K562 (cell line): ENCODE measurements around the gene CHST15. TPM values are rescaled to one million over a fixed set of nuclear protein-coding genes. Genes with fewer than 3 reads are reported as not detected.

Experiments used
- ATAC-seq: fragments of 200-7000 bp; cut with Tn5 transposase; 3 replicates; pipeline ENCODE4 v1.9.1; 2020; ENCODE audit warnings: moderate library complexity
- BruUV-seq: library from RNA; stranded (reverse); fragments of 400-500 nt; replicated peaks from 2 replicates; lab custom pipeline; 2021; lab: Mats Ljungman, UMichigan
- CTCF ChIA-PET: fragments of 300-600 bp; formaldehyde crosslinking; extraction: SDS; loops from one replicate; lab custom pipeline; 2021; ENCODE audit warnings: low intra/inter-chr PET ratio; lab: Yijun Ruan, JAX
- POLR2A ChIA-PET: fragments of 300-600, 350-650 bp; sonication (Branson Sonifier 250); formaldehyde crosslinking; extraction: SDS; loops from one replicate; lab custom pipeline; 2021; ENCODE audit warnings: antibody characterized with exemption, inconsistent platforms; lab: Yijun Ruan, JAX
- DNase-seq, 4 experiments: peaks; one replicate each; pipeline versions ENCODE4 v3.0.0 to v3.0.0-alpha.2; 2011 to 2018; ENCODE audit warnings: low spot score in 3 of 4, mixed read lengths in 3 of 4; ENCODE audit errors: extremely low read depth in 1 of 4
- FAIRE-seq: peaks from 2 replicates; lab custom pipeline; 2011; peaks lifted over from hg19 to GRCh38; lab: Jason Lieb, UNC
- H2AFZ ChIP-seq: 2 replicates; pipeline ENCODE4 v1.6.0; 2011; ENCODE audit warnings: low read depth, low read length, control low read depth, inconsistent platforms
- H3K27ac ChIP-seq: fragments of 200-600 bp; 3 replicates; pipeline ENCODE4 v1.8.0; 2011; ENCODE audit warnings: low read depth, mild to moderate bottlenecking, control low read depth, inconsistent platforms, low read length, moderate library complexity, mixed read lengths; ENCODE audit errors: extremely low read depth
- H3K27me3 ChIP-seq, 2 experiments: fragments of 300-600 bp in 1 of 2; 2 replicates in 1 of 2; 3 replicates in 1 of 2; pipeline versions ENCODE4 v1.6.0 to v1.8.0; 2011; ENCODE audit warnings: inconsistent platforms in 2 of 2, low read length in 2 of 2, mild to moderate bottlenecking in 1 of 2, mixed read lengths in 1 of 2, moderate library complexity in 1 of 2; ENCODE audit not compliant: control insufficient read depth in 2 of 2, insufficient read depth in 2 of 2
- H3K36me3 ChIP-seq: fragments of 300-600 bp; 3 replicates; pipeline ENCODE4 v1.8.0; 2011; ENCODE audit warnings: mild to moderate bottlenecking, low read length, inconsistent platforms; ENCODE audit not compliant: control insufficient read depth, insufficient read depth
- H3K4me1 ChIP-seq, 2 experiments: fragments of 200-600 bp in 1 of 2; replicated peaks in 1 of 2; 2 replicates in 1 of 2; 3 replicates in 1 of 2; pipeline versions ENCODE4 v1.5.1 to v1.8.0; 2011; ENCODE audit warnings: inconsistent platforms in 2 of 2, low read length in 2 of 2, mild to moderate bottlenecking in 1 of 2, mixed read lengths in 1 of 2, moderate library complexity in 1 of 2; ENCODE audit not compliant: control insufficient read depth in 2 of 2, insufficient read depth in 2 of 2
- H3K4me2 ChIP-seq: 2 replicates; pipeline ENCODE4 v1.6.1; 2011; ENCODE audit warnings: low read length, control low read depth, inconsistent platforms, mixed read lengths; ENCODE audit not compliant: insufficient read depth
- H3K4me3 ChIP-seq: fragments of 200-600 bp; sonication (generic), shearing (Covaris generic); 2 replicates; pipeline ENCODE4 v1.5.1; 2016; ENCODE audit warnings: control low read depth, inconsistent platforms
- H3K79me2 ChIP-seq: fragments of 200-600 bp; 3 replicates; pipeline ENCODE4 v1.8.0; 2011; ENCODE audit warnings: low read length, inconsistent platforms; ENCODE audit not compliant: control insufficient read depth, insufficient read depth
- H3K9ac ChIP-seq, 2 experiments: 2 replicates each; pipeline versions ENCODE4 v1.6.0 to v1.6.1; 2011; ENCODE audit warnings: low read depth in 2 of 2, low read length in 2 of 2, control low read depth in 1 of 2, inconsistent platforms in 1 of 2, mild to moderate bottlenecking in 1 of 2, mixed read lengths in 1 of 2; ENCODE audit not compliant: insufficient read depth in 1 of 2
- H3K9me1 ChIP-seq: one replicate; pipeline ENCODE4 v1.6.0; 2011; ENCODE audit warnings: inconsistent platforms, mild to moderate bottlenecking, low read length, moderate library complexity; ENCODE audit not compliant: control insufficient read depth, insufficient read depth
- H3K9me3 ChIP-seq: replicated peaks from 2 replicates; pipeline ENCODE4 v1.5.1; 2011; ENCODE audit warnings: low read depth, low read length, inconsistent platforms; ENCODE audit not compliant: control insufficient read depth, insufficient read depth
- H4K20me1 ChIP-seq: replicated peaks from 2 replicates; pipeline ENCODE4 v1.6.1; 2011; ENCODE audit warnings: low read length, inconsistent platforms, mixed read lengths; ENCODE audit not compliant: control insufficient read depth, insufficient read depth
- BDP1 ChIP-seq: IDR thresholded peaks from 3 replicates; pipeline ENCODE4 v1.6.1; 2011; ENCODE audit not compliant: insufficient read length, insufficient read depth
- CAMTA2 ChIP-seq: fragments of 250-450 bp; sonication (Bioruptor Pico); conservative IDR thresholded peaks from 2 replicates; pipeline ENCODE4 v1.5.1; 2022
- CTCF ChIP-seq, 3 experiments: IDR thresholded peaks in 2 of 3; conservative IDR thresholded peaks in 1 of 3; 2 replicates each; pipeline ENCODE4 v1.5.1; 2011 to 2012; ENCODE audit warnings: low read length in 3 of 3, mild to moderate bottlenecking in 3 of 3, control low read depth in 2 of 3, improper control_type of control experiment in 1 of 3, inconsistent platforms in 1 of 3, low read depth in 1 of 3, mixed read lengths in 1 of 3, moderate library complexity in 1 of 3; ENCODE audit not compliant: insufficient read depth in 2 of 3
- E2F1 ChIP-seq: sonication (generic); formaldehyde crosslinking; IDR thresholded peaks from 2 replicates; pipeline ENCODE4 v1.8.1; 2023; ENCODE audit warnings: mild to moderate bottlenecking, missing genetic modification reagents, moderate library complexity
- GTF2F1 ChIP-seq: IDR thresholded peaks from 2 replicates; pipeline ENCODE4 v1.6.1; 2011; ENCODE audit warnings: low read depth, low read length, improper control_type of control experiment
- HLTF ChIP-seq: fragments of 450-650 bp; IDR thresholded peaks from 2 replicates; pipeline ENCODE4 v1.6.1; 2016
- HMG20A ChIP-seq: fragments of 450-650 bp; formaldehyde crosslinking; conservative IDR thresholded peaks from 2 replicates; pipeline ENCODE4 v1.4.0; 2020; ENCODE audit warnings: mild to moderate bottlenecking, mixed read lengths
- IFI16 ChIP-seq: fragments of 250-450 bp; sonication (Bioruptor Pico); IDR thresholded peaks from 2 replicates; pipeline ENCODE4 v2.1.2; 2022; ENCODE audit warnings: mild to moderate bottlenecking, inconsistent platforms
- KLF13 ChIP-seq: fragments of 450-650 bp; IDR thresholded peaks from 2 replicates; pipeline ENCODE4 v1.6.1; 2016; ENCODE audit warnings: missing genetic modification characterization, low read depth, mild to moderate bottlenecking, missing compliant biosample characterization, moderate library complexity, borderline replicate concordance
- MED1 ChIP-seq: sonication (generic); formaldehyde crosslinking; IDR thresholded peaks from 2 replicates; pipeline ENCODE4 v1.8.1; 2023; ENCODE audit warnings: missing genetic modification reagents, borderline replicate concordance
- NFYB ChIP-seq: IDR thresholded peaks from 2 replicates; pipeline ENCODE4 v1.6.1; 2011; ENCODE audit warnings: mild to moderate bottlenecking, moderate library complexity; ENCODE audit not compliant: insufficient read length; ENCODE audit errors: extremely low read depth
- POLR2AphosphoS5 ChIP-seq: IDR thresholded peaks from 2 replicates; pipeline ENCODE4 v1.6.1; 2011; ENCODE audit warnings: mild to moderate bottlenecking, low read depth, low read length, moderate library complexity; ENCODE audit not compliant: control insufficient read depth, insufficient read depth
- TAF7 ChIP-seq: fragments of 450-650 bp; IDR thresholded peaks from 2 replicates; pipeline ENCODE4 v1.6.1; 2016; ENCODE audit warnings: missing genetic modification characterization, missing compliant biosample characterization
- YY1 ChIP-seq, 3 experiments: IDR thresholded peaks; 2 replicates each; pipeline ENCODE4 v1.6.1; 2011; ENCODE audit warnings: low read length in 2 of 3, mild to moderate bottlenecking in 2 of 3, moderate library complexity in 2 of 3, borderline replicate concordance in 1 of 3, control low read depth in 1 of 3, low read depth in 1 of 3; ENCODE audit not compliant: insufficient read depth in 3 of 3, insufficient replicate concordance in 2 of 3, control insufficient read depth in 1 of 3, insufficient read length in 1 of 3; ENCODE audit errors: extremely low read depth in 1 of 3
- ZKSCAN3 ChIP-seq: fragments of 250-450 bp; sonication (Bioruptor Pico); IDR thresholded peaks from 2 replicates; pipeline ENCODE4 v1.4.0; 2020
- ZNF77 ChIP-seq: fragments of 250-450 bp; sonication (Bioruptor Pico); IDR thresholded peaks from 2 replicates; pipeline ENCODE4 v1.5.0; 2020
- ZNF79 ChIP-seq: fragments of 250-450 bp; sonication (Bioruptor Pico); IDR thresholded peaks from 2 replicates; pipeline ENCODE4 v1.4.0; 2020; ENCODE audit warnings: low read depth, mild to moderate bottlenecking, moderate library complexity
- WGBS: fragments of 100-300 bp; shearing (Covaris generic); methylation state at CpG from one replicate; pipeline ENCODE4 v1.1.6; 2016; ENCODE audit warnings: low coverage, mixed read lengths; ENCODE audit not compliant: insufficient coverage; ENCODE audit errors: missing lambda C conversion rate; 5-methylcytosine and 5-hydroxymethylcytosine counted together
- in situ Hi-C: fragments of 300-500 bp; cut with MboI; formaldehyde crosslinking; loops from 4 replicates; pipeline ENCODE4 v1.15.0; 2018; ENCODE audit warnings: inconsistent platforms, mixed read lengths
- intact Hi-C: fragments of 100-400 bp; cut with micrococcal nuclease; formaldehyde crosslinking; loops from 2 replicates; pipeline ENCODE4 v1.14.2; 2022
- polyA plus RNA-seq, 8 experiments: library from polyadenylated mRNA; depleted of rRNA in 4 of 8; stranded (reverse) in 5 of 8; unstranded in 3 of 8; fragments of >200 nt; fragmentation: Nextera tagmentation in 2 of 8; fragmentation: Illumina TruSeq in 1 of 8; extraction: Ambion mirVana in 2 of 8; extraction: Trizol in 1 of 8; gene quantifications; 2 replicates each; pipeline versions ENCODE4 v1.2.1 to v1.2.3, GENCODE V29; 2011 to 2014; ENCODE audit warnings: inconsistent platforms in 1 of 8, missing spikeins in 1 of 8
- total RNA-seq, 7 experiments: library from RNA; depleted of rRNA in 6 of 7; stranded (reverse); fragments of >200 nt in 6 of 7; fragmentation: Illumina TruSeq in 2 of 7; extraction: Trizol in 2 of 7; gene quantifications; 2 replicates each; pipeline versions ENCODE4 v1.2.1 to v1.2.3, GENCODE V29; 2011 to 2021; ENCODE audit warnings: low replicate concordance in 1 of 7

The CHST15 gene
- total and polyA plus RNA-seq, 9 of the 15 experiments (the other 6 are each of a cell fraction or from before 2014, with no cell fraction given), result 0.04 to 0.16 (median 0.08) TPM

- in situ Hi-C loops, result no loop called here
- no peak for ATAC-seq
- no peak for FAIRE-seq
Measured at GRCh38 chr10:124061030-124061429, 32.4 kb downstream of the CHST15 start.

GRCh38 chr10:124060148-124060720 lies 33.2 kb downstream of the CHST15 start:
- CTCF ChIA-PET, result no interaction called here
- in situ Hi-C loops, result no loop called here
- intact Hi-C loops, result no loop called here
- Histone ChIP-seq H4K20me1 (no peaks in the 10 kb centered on the region), H3K9ac (no peak overlapping the region), H3K9me3 (no peaks in the 10 kb centered on the region), H3K27me3 (peaks cover 0 to 49% of the 10 kb centered on the region in 2 experiments; a peak in 4 of 5 replicates), H3K36me3 (no peaks in the 10 kb centered on the region), H3K9me1 (no peaks in the 10 kb centered on the region), H3K79me2 (no peaks in the 10 kb centered on the region), H3K4me3 (no peak overlapping the region), H3K4me2 (no peak overlapping the region), H3K27ac (no peak overlapping the region), H3K4me1 (no peaks in the 10 kb centered on the region), H2AFZ (no peak overlapping the region)
- no TSS peak for BruUV-seq
- 0% methylated on average over 1 of the region's 6 CpGs for WGBS
- POLR2A ChIA-PET, result interaction anchor here (0.6 kb wide), 1 partner anchor 159 kb away, joined by 3 read pairs; no protein-coding TSS in a partner anchor
- no peak for ATAC-seq
- no peak for FAIRE-seq
- DNase-seq, result no peak
- TF ChIP-seq ZNF79 (CRISPR knock-in tag) (no peak), ZKSCAN3 (CRISPR knock-in tag) (no peak), TAF7 (tag) (no peak), CAMTA2 (no peak), CTCF (IDR thresholded peaks at IDR 0.05 in 2 of 3, conservative IDR thresholded peaks at IDR 0.05 in 1 of 3; ENCODE audit: insufficient read depth in 2 of 3, low read depth in 1 of 3, low read length in 3 of 3) (no peak), GTF2F1 (no peak), IFI16 (CRISPR knock-in tag) (no peak), KLF13 (no peak), E2F1 (no peak), NFYB (no peak)

More at GRCh38 chr10:124061030-124061429, 32.4 kb downstream of the CHST15 start:
- POLR2A ChIA-PET, result no interaction called here
- Histone ChIP-seq H2AFZ (no peak overlapping the region), H3K27ac (no peak overlapping the region), H3K4me3 (no peak overlapping the region), H4K20me1 (no peaks in the 10 kb centered on the region), H3K4me2 (no peak overlapping the region), H3K9ac (no peak overlapping the region), H3K79me2 (no peaks in the 10 kb centered on the region), H3K27me3 (peaks cover 0 to 47% of the 10 kb centered on the region in 2 experiments; a peak in 4 of 5 replicates)
- WGBS, result 19% methylated on average over 10 of the region's 10 CpGs
- no TSS peak for BruUV-seq
- no peak for DNase-seq
- CTCF ChIA-PET, result no interaction called here
- no peak for TF ChIP-seq ZNF77 (CRISPR knock-in tag)
- no peak for TF ChIP-seq HLTF
- no peak for TF ChIP-seq MED1 (CRISPR knock-in tag)
- TF ChIP-seq POLR2AphosphoS5, result no peak
- no peak for TF ChIP-seq YY1 (IDR thresholded peaks at IDR 0.05; ENCODE audit: borderline replicate concordance in 1 of 3, control insufficient read depth in 1 of 3, extremely low read depth in 1 of 3, insufficient read depth in 3 of 3, insufficient read length in 1 of 3, insufficient replicate concordance in 2 of 3, low read depth in 1 of 3, low read length in 2 of 3)
- no peak for TF ChIP-seq HMG20A (CRISPR knock-in tag)
- no peak for TF ChIP-seq BDP1
- TF ChIP-seq, all 486 proteins: peak for 0
- no peaks in the 10 kb centered on the region for H3K9me3 ChIP-seq
- no peaks in the 10 kb centered on the region for H3K9me1 ChIP-seq
- intact Hi-C loops, result no loop called here
- no peaks in the 10 kb centered on the region for H3K36me3 ChIP-seq
- no peaks in the 10 kb centered on the region for H3K4me1 ChIP-seq
